ENCODE data around the gene UBR3. TPM values are rescaled to one million over a fixed set of nuclear protein-coding genes. Genes with fewer than 3 reads are reported as not detected.

Gene UBR3
- total RNA-seq, 2 experiments from 2014 or later = 11.6 to 21.0 TPM

DNA sequence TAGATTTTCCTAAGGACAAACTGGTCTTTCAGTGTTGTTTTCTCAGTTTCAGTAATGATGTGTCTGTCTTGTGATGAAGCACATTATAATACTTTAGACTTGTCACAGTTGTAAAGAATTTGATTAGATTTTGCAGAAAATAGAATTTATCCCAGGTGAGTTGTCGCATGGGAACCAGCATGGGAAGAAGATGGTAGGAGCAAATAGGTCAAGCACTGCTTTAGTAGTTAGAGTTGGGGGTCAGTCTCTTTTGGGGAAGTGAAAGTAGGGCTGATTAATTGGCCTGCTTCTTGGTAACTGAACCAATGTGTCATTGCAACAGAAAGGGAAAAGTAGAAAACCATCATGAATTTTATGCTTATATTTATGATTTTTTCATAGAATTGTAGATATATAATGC lies 197.5 kb downstream of the UBR3 start:
- no TSS peak for BruUV-seq (replicated peaks)
- no peak for TF ChIP-seq EZH2phosphoT487 (IDR thresholded peaks at IDR 0.05; ENCODE audit: borderline replicate concordance, low read depth, low read length)
- TF ChIP-seq, protein P1, sequence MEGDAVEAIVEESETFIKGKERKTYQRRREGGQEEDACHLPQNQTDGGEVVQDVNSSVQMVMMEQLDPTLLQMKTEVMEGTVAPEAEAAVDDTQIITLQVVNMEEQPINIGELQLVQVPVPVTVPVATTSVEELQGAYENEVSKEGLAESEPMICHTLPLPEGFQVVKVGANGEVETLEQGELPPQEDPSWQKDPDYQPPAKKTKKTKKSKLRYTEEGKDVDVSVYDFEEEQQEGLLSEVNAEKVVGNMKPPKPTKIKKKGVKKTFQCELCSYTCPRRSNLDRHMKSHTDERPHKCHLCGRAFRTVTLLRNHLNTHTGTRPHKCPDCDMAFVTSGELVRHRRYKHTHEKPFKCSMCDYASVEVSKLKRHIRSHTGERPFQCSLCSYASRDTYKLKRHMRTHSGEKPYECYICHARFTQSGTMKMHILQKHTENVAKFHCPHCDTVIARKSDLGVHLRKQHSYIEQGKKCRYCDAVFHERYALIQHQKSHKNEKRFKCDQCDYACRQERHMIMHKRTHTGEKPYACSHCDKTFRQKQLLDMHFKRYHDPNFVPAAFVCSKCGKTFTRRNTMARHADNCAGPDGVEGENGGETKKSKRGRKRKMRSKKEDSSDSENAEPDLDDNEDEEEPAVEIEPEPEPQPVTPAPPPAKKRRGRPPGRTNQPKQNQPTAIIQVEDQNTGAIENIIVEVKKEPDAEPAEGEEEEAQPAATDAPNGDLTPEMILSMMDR (conservative IDR thresholded peaks at IDR 0.05; ENCODE audit: low read length) = no peak
- Histone ChIP-seq H3K9me3 (ENCODE audit: low read length) (no peaks in the 10 kb centered on the region), H3K4me3 (ENCODE audit: low read depth, low read length, poor library complexity, severe bottlenecking) (no peak overlapping the region), H2AFZ (ENCODE audit: low read length) (no peak overlapping the region), H3K27ac (ENCODE audit: low read depth, low read length, poor library complexity, severe bottlenecking) (no peak overlapping the region), H3K4me2 (ENCODE audit: low read length) (no peak overlapping the region), H3K36me3 (ENCODE audit: insufficient read depth, low read length) (no peaks in the 10 kb centered on the region), H3K9me2 (ENCODE audit: insufficient read depth, low read length) (no peaks in the 10 kb centered on the region), H4K20me1 (ENCODE audit: insufficient read depth, low read length) (no peaks in the 10 kb centered on the region), H3K79me2 (ENCODE audit: insufficient read depth, low read depth, low read length) (no peaks in the 10 kb centered on the region), H3K4me1 (ENCODE audit: insufficient read depth, low read length, poor library complexity, severe bottlenecking) (no peaks in the 10 kb centered on the region)
- ChIA-PET CTCF (ENCODE audit: unreplicated experiment) (no interaction called here), POLR2A (no interaction called here)
- intact Hi-C loops (cut with micrococcal nuclease; ENCODE audit: unreplicated experiment) = no loop called here
- peak; percentile 4 for DNase-seq (ENCODE audit: low spot score)

DNA sequence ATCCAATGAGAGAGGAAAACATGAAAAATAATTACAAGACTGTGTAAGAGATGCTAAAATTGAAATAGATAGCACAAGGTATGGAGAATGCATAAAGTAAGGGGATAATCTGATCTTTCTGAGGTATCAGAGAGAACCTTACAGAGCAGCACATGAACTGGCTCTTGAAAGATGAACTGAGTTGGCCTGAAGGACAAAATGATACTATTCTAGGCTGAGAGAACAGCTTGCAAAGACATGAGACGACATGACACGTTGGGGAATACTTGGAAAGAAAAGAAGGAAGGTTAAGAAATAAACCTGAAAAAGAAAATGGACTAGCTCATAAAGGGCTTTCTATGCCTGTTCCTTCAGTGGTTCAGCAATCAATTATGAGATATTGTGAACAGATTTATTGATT lies 198.0 kb downstream of the UBR3 start:
- H3K4me3 ChIP-seq (ENCODE audit: low read depth, low read length, poor library complexity, severe bottlenecking) = no peak overlapping the region
- no TSS peak for BruUV-seq (replicated peaks)
- no peak overlapping the region for H2AFZ ChIP-seq (ENCODE audit: low read length)
- H3K9me3 ChIP-seq (ENCODE audit: low read length) = no peaks in the 10 kb centered on the region
- no peak overlapping the region for H3K4me2 ChIP-seq (ENCODE audit: low read length)
- no peaks in the 10 kb centered on the region for H3K9me2 ChIP-seq (ENCODE audit: insufficient read depth, low read length)
- no peak for TF ChIP-seq EZH2phosphoT487 (IDR thresholded peaks at IDR 0.05; ENCODE audit: borderline replicate concordance, low read depth, low read length)
- TF ChIP-seq, protein P1 (conservative IDR thresholded peaks at IDR 0.05; ENCODE audit: low read length) = no peak
- POLR2A ChIA-PET = no interaction called here
- no peak overlapping the region for H3K27ac ChIP-seq (ENCODE audit: low read depth, low read length, poor library complexity, severe bottlenecking)
- no peaks in the 10 kb centered on the region for H3K4me1 ChIP-seq (ENCODE audit: insufficient read depth, low read length, poor library complexity, severe bottlenecking)
- DNase-seq (ENCODE audit: low spot score) = no peak
- no peaks in the 10 kb centered on the region for H3K79me2 ChIP-seq (ENCODE audit: insufficient read depth, low read depth, low read length)
- intact Hi-C loops (cut with micrococcal nuclease; ENCODE audit: unreplicated experiment) = no loop called here
- H3K36me3 ChIP-seq (ENCODE audit: insufficient read depth, low read length) = no peaks in the 10 kb centered on the region
- no peaks in the 10 kb centered on the region for H4K20me1 ChIP-seq (ENCODE audit: insufficient read depth, low read length)
- CTCF ChIA-PET (ENCODE audit: unreplicated experiment) = no interaction called here

DNA sequence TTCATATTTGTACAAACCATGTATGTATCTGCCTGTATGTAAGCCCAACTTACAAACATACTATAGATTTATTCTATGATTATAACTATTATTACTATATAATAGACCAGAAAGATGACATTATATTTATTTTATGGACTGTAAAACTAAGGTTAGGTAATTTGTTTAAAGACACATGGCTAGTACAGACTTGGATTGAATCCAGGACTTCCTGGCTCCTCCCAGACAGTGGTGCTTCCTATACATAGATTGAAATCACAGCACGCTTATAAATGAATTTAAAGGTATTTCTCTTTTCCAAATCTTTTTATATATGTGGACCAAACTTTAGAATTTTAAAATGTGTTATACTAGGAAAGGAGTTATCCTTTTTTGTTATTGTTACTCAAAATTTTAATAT lies 199.1 kb downstream of the UBR3 start:
- intact Hi-C loops (cut with micrococcal nuclease; ENCODE audit: unreplicated experiment) = no loop called here
- no peak overlapping the region for H3K4me2 ChIP-seq (ENCODE audit: low read length)
- POLR2A ChIA-PET = no interaction called here
- no peaks in the 10 kb centered on the region for H4K20me1 ChIP-seq (ENCODE audit: insufficient read depth, low read length)
- H3K4me1 ChIP-seq (ENCODE audit: insufficient read depth, low read length, poor library complexity, severe bottlenecking) = no peaks in the 10 kb centered on the region
- no TSS peak for BruUV-seq (replicated peaks)
- H2AFZ ChIP-seq (ENCODE audit: low read length) = no peak overlapping the region
- no peaks in the 10 kb centered on the region for H3K79me2 ChIP-seq (ENCODE audit: insufficient read depth, low read depth, low read length)
- no peaks in the 10 kb centered on the region for H3K9me3 ChIP-seq (ENCODE audit: low read length)
- no peak for TF ChIP-seq EZH2phosphoT487 (IDR thresholded peaks at IDR 0.05; ENCODE audit: borderline replicate concordance, low read depth, low read length)
- TF ChIP-seq, protein P1 (conservative IDR thresholded peaks at IDR 0.05; ENCODE audit: low read length) = no peak
- no peak overlapping the region for H3K4me3 ChIP-seq (ENCODE audit: low read depth, low read length, poor library complexity, severe bottlenecking)
- no peaks in the 10 kb centered on the region for H3K36me3 ChIP-seq (ENCODE audit: insufficient read depth, low read length)
- H3K27ac ChIP-seq (ENCODE audit: low read depth, low read length, poor library complexity, severe bottlenecking) = no peak overlapping the region
- CTCF ChIA-PET (ENCODE audit: unreplicated experiment) = no interaction called here
- DNase-seq (ENCODE audit: low spot score) = no peak
- H3K9me2 ChIP-seq (ENCODE audit: insufficient read depth, low read length) = no peaks in the 10 kb centered on the region

All from OCI-LY7 (cell line).